GM19372 (cell line): Measurements from ENCODE around the gene RPS6KA5.
"Not testable (repeated sequence)": the region's sequence is repeated elsewhere in the genome, so short reads cannot be mapped to it uniquely, and the experiment has no call there.

Experiments
- ATAC-seq: cut with Tn5 transposase; IDR thresholded peaks from one replicate; pipeline ENCODE4 v1.9.1; 2021; ENCODE audit warnings: mild to moderate bottlenecking, low read depth, moderate library complexity; ENCODE audit not compliant: unreplicated experiment

The RPS6KA5 gene

DNA sequence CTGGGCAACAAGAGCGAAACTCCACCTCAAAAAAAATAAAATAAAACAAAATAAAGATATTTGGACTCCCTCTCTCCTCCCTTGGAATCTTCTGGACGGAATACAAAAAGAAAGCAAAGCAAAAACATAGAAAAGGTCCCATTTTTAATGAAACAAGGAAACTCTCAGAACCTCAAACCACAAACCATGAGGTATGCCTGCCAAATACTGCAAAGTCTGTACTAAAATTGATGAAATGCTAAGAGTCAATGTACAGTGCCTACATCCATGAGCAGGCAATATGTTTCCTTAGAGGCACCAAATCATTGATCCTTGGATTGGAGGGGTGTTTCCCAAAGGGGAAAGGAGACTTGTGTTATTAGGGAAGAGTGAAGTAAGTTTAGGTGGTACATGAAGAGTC lies 8.2 kb upstream of the RPS6KA5 start:
- ATAC-seq, result no peak

GRCh38 chr14:91067186-91067585 lies 6.7 kb upstream of the RPS6KA5 start:
- no peak for ATAC-seq

GRCh38 chr14:91065266-91065665 lies 4.8 kb upstream of the RPS6KA5 start:
- no peak for ATAC-seq

DNA sequence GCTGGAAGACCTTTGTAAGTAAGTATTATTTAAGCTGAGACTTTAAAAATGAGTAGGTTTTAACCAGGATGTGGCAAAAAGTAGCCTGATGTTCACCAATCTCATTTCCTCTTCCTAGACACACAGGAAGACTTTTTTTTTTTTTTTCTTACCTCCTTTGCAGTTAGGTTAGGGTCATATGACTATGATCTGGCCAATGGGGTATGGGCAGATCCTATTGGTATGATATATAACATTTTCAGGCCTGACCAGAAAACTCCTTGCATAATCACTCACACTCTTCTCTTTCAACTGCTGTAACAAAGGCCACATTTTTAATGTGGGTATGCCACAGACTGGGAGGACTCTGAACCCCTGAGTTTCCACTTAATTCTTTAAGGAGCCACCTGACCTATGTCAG lies 2.7 kb upstream of the RPS6KA5 start:
- ATAC-seq, result no peak

GRCh38 chr14:91062600-91062999 lies 2.2 kb upstream of the RPS6KA5 start:
- ATAC-seq, result no peak

- ATAC-seq, result no peak
These were observed 831 bp upstream of the RPS6KA5 start for GRCh38 chr14:91061056-91061887.

GRCh38 chr14:91059576-91060350 lies 678 bp downstream of the RPS6KA5 start:
- ATAC-seq, result peak; percentile 9

DNA sequence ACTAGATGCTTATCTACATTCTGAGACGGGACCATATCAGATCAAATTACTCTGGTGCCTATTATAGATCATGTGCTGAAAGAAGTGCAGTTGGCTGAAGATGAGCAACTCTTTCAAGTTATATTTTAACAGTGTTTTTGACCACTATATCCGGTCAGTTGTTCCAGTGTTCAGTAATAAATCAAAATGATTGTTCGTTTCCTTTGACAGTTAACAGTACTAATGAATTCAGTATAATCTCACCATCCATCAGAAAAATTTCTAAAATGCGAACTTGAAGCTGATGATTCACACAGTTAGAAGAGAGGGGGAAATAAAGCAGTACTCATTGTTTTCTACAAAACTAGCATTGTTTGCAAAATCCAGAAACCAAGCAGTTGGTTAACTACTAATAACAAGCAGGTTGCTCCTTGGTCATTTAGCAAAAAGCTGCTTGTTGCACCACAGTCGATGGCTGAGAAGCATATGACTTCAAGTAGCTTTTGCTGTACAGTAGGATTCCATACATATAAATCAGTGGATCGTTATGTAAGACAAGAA lies 2.3 kb downstream of the RPS6KA5 start:
- no peak for ATAC-seq

- ATAC-seq, result no peak
These were observed 4.1 kb downstream of the RPS6KA5 start for GRCh38 chr14:91056361-91056760.

GRCh38 chr14:91055016-91055415 lies 5.4 kb downstream of the RPS6KA5 start:
- ATAC-seq, result no peak

DNA sequence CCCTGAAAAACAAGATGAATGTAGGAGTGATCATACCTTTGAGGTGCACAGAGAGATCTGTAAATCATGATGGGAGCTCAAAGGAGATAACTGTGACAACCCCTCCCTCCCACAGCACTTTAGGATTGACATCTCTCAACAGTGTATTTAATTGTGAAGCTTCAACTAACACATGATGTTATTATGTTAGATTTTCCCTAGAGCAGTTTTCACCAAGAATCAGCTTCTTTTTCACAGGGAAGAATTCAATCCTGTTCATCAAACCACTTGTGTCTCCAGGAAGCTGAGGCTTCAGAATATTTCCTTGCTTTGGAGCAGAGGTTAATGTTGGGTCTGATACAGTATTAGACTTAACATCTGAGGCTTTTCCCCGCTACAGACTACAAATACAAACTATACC lies 11.8 kb downstream of the RPS6KA5 start:
- ATAC-seq, result no peak

DNA sequence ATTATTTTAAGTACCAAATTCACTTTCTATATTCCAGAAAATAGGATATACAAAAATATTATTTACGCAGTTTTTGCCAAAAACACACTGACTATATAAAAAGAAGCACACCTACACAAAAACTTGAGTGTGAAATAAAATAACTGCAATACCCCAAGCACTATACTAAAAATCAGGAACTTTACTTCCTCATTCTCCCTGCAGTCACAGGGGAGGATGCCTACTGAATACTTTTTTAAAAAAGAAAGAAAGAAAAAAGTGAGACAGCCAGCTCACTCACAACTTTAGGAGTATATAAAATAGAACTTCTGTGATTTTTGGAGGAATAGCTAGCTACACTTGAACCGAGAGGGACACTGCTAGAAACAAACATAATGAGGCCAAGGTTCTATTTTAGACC lies 12.2 kb downstream of the RPS6KA5 start:
- ATAC-seq, result no peak

- no peak for ATAC-seq
These were observed 13.2 kb downstream of the RPS6KA5 start for GRCh38 chr14:91047174-91047753.

GRCh38 chr14:91046488-91047072 lies 13.9 kb downstream of the RPS6KA5 start:
- no peak for ATAC-seq

DNA sequence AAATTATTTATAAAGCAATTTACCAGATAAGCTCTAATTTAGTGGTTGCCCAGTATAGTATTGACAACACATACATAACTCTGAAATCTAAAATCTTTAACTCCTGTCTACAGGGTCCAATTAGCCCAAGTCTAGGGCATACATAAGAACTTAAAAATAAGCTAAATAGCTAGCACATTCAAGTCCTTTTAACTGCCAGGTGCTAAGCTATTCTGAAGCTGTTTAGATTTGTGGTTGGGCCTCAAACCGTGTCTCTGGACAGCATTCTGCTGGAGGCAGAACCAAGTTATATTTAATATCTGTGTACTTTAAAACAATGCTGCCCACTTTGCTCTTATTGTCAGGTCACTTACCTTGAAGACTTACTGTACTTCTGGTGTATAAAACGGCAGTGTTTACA lies 19.0 kb downstream of the RPS6KA5 start:
- ATAC-seq, result no peak

DNA sequence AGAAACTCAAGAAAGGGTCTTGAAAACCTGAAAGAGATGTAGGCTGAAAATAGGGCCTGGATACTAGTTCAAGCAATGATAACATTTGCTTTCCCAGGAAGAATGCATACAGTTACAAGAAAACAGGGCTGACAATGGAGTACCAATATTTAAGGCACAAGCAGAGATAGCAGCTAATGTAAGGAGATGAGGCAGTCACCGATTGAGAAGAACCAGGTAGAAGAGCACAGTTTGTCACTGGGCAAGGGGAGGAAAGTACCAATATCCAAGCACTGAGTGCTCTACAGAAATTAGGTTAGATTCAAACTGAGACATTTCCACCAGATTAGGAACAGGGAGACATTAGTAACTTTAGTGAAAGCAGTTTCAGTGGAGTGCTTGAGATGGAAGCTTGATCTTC lies 19.9 kb downstream of the RPS6KA5 start:
- no peak for ATAC-seq

GRCh38 chr14:91038439-91038838 lies 22.0 kb downstream of the RPS6KA5 start:
- ATAC-seq, result no peak

- no peak for ATAC-seq
These were observed 23.5 kb downstream of the RPS6KA5 start for GRCh38 chr14:91036741-91037469.

GRCh38 chr14:91035855-91036254 lies 24.6 kb downstream of the RPS6KA5 start:
- no peak for ATAC-seq

DNA sequence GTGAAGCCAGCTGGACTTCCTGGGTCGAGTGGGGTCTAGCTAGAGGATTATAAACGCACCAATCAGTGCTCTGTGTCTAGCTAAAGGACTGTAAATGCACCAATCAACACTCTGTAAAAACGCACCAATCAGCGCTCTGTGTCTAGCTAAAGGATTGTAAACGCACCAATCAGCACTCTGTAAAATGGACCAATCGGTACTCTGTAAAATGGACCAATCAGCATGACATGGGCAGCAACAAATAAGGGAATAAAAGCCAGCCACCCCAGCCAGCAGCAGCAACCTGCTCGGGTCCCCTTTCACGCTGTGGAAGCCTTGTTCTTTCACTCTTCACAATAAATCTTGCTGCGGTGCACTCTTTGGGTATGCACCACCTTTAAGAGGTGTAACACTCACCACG lies 26.1 kb downstream of the RPS6KA5 start:
- ATAC-seq, result not testable (repeated sequence)
